ENCODE data around the gene NHLH1.

GRCh38 chr1:160408864-160409263 is 42.0 kb downstream of the NHLH1 start:
- TF ChIP-seq CTCF (IDR thresholded peaks at IDR 0.05): no peak
- TF ChIP-seq POLR2A (IDR thresholded peaks at IDR 0.05): no peak
- no peak for TF ChIP-seq EP300 (IDR thresholded peaks at IDR 0.05)
- no peak for TF ChIP-seq POLR2AphosphoS5 (IDR thresholded peaks at IDR 0.05)

Data from gastroesophageal sphincter (tissue), 3 donors.